Liver (tissue), 9 donors: Measurements from ENCODE around the gene CHRNA7. TPM values are rescaled to one million over a fixed set of nuclear protein-coding genes. Genes with fewer than 3 reads are reported as not detected.

ENCODE experiments used
- DNase-seq: peaks from one replicate; pipeline ENCODE4 v3.0.0-alpha.2; 2017; ENCODE audit warnings: low spot score
- H3K27ac ChIP-seq, 2 donors: one replicate each; pipeline ENCODE4 v1.7.0; 2013; ENCODE audit warnings: inconsistent platforms in 2 of 2, low read length in 2 of 2, control low read depth in 1 of 2, low read depth in 1 of 2, mild to moderate bottlenecking in 1 of 2
- H3K27me3 ChIP-seq, 4 donors: one replicate each; pipeline versions ENCODE4 v1.6.1 to v1.7.0; 2013; ENCODE audit warnings: low read length in 3 of 4, inconsistent platforms in 1 of 4, mild to moderate bottlenecking in 1 of 4, moderate library complexity in 1 of 4; ENCODE audit not compliant: control insufficient read depth in 4 of 4, insufficient read depth in 4 of 4
- H3K36me3 ChIP-seq, 4 donors: one replicate each; pipeline versions ENCODE4 v1.6.1 to v1.7.0; 2013; ENCODE audit warnings: low read length in 3 of 4, mild to moderate bottlenecking in 3 of 4, low read depth in 1 of 4, moderate library complexity in 1 of 4; ENCODE audit not compliant: control insufficient read depth in 4 of 4, insufficient read depth in 3 of 4
- H3K4me1 ChIP-seq, 4 donors: one replicate each; pipeline versions ENCODE4 v1.6.1 to v1.7.0; 2013; ENCODE audit warnings: low read length in 3 of 4, mild to moderate bottlenecking in 3 of 4, moderate library complexity in 1 of 4; ENCODE audit not compliant: control insufficient read depth in 4 of 4, insufficient read depth in 4 of 4
- H3K4me3 ChIP-seq, 3 donors: one replicate each; pipeline versions ENCODE4 v1.6.1 to v1.7.0; 2013; ENCODE audit warnings: low read length in 3 of 3, control low read depth in 1 of 3, low read depth in 1 of 3, mild to moderate bottlenecking in 1 of 3
- H3K9ac ChIP-seq, 2 donors: one replicate each; pipeline ENCODE4 v1.7.0; 2013; ENCODE audit warnings: low read length in 2 of 2, mild to moderate bottlenecking in 2 of 2, moderate library complexity in 2 of 2, control low read depth in 1 of 2, low read depth in 1 of 2
- H3K9me3 ChIP-seq, 4 donors: one replicate each; pipeline versions ENCODE4 v1.6.1 to v1.7.0; 2013; ENCODE audit warnings: low read length in 3 of 4; ENCODE audit not compliant: control insufficient read depth in 4 of 4
- ATF3 ChIP-seq: IDR thresholded peaks from 2 replicates; pipeline ENCODE4 v1.6.1; 2016; ENCODE audit warnings: antibody characterized with exemption
- EGR1 ChIP-seq, 2 donors: IDR thresholded peaks; 2 replicates each; pipeline ENCODE4 v1.6.1; 2016 to 2018; ENCODE audit warnings: antibody characterized with exemption in 2 of 2, low read depth in 2 of 2
- FOXA1 ChIP-seq: IDR thresholded peaks from 2 replicates; pipeline ENCODE4 v1.6.1; 2016; ENCODE audit warnings: antibody characterized with exemption
- FOXA2 ChIP-seq: IDR thresholded peaks from 2 replicates; pipeline ENCODE4 v1.6.1; 2016; ENCODE audit warnings: antibody characterized with exemption
- GABPA ChIP-seq, 2 donors: IDR thresholded peaks in 1 of 2; conservative IDR thresholded peaks in 1 of 2; 2 replicates each; pipeline ENCODE4 v1.6.1; 2016; ENCODE audit warnings: antibody characterized with exemption in 2 of 2, mild to moderate bottlenecking in 1 of 2, moderate library complexity in 1 of 2
- HNF4A ChIP-seq, 2 donors: conservative IDR thresholded peaks; 2 replicates each; pipeline ENCODE4 v1.6.1; 2016; ENCODE audit warnings: antibody characterized with exemption in 2 of 2, mild to moderate bottlenecking in 2 of 2
- HNF4G ChIP-seq: IDR thresholded peaks from 2 replicates; pipeline ENCODE4 v1.6.1; 2016; ENCODE audit warnings: antibody characterized with exemption
- JUND ChIP-seq, 2 donors: IDR thresholded peaks; 2 replicates each; pipeline ENCODE4 v1.6.1; 2016; ENCODE audit warnings: antibody characterized with exemption in 2 of 2
- MAX ChIP-seq: IDR thresholded peaks from 2 replicates; pipeline ENCODE4 v1.6.1; 2016; ENCODE audit warnings: antibody characterized with exemption
- NR2F2 ChIP-seq: IDR thresholded peaks from 2 replicates; pipeline ENCODE4 v1.6.1; 2016; ENCODE audit warnings: antibody characterized with exemption
- RAD21 ChIP-seq, 2 donors: IDR thresholded peaks; 2 replicates each; pipeline ENCODE4 v1.6.1; 2016; ENCODE audit warnings: antibody characterized with exemption in 2 of 2, mild to moderate bottlenecking in 2 of 2
- RXRA ChIP-seq, 2 donors: IDR thresholded peaks; 2 replicates each; pipeline ENCODE4 v1.6.1; 2017 to 2018; ENCODE audit warnings: antibody characterized with exemption in 2 of 2, mild to moderate bottlenecking in 1 of 2
- SP1 ChIP-seq: IDR thresholded peaks from 2 replicates; pipeline ENCODE4 v1.6.1; 2018; ENCODE audit warnings: antibody characterized with exemption, mild to moderate bottlenecking
- TAF1 ChIP-seq: conservative IDR thresholded peaks from 2 replicates; pipeline ENCODE4 v1.6.1; 2016; ENCODE audit warnings: antibody characterized with exemption, mild to moderate bottlenecking
- YY1 ChIP-seq: IDR thresholded peaks from 2 replicates; pipeline ENCODE4 v1.6.1; 2016; ENCODE audit warnings: antibody characterized with exemption, mild to moderate bottlenecking
- WGBS: extraction: QIAGEN DNeasy Blood & Tissue Kit; methylation state at CpG from one replicate; pipeline ENCODE4 v1.1.7; 2013; 5-methylcytosine and 5-hydroxymethylcytosine counted together
- polyA plus RNA-seq, 2 donors: library from polyadenylated mRNA; stranded (reverse) in 1 of 2; unstranded in 1 of 2; fragments of 200-250 nt in 1 of 2; fragments of >200 nt in 1 of 2; fragmentation: Nextera tagmentation in 1 of 2; extraction: Ambion mirVana in 1 of 2; gene quantifications; one replicate each; pipeline versions ENCODE4 v1.2.1 to v1.2.3, GENCODE V29; 2013 to 2015
- total RNA-seq, 2 donors: library from RNA; depleted of rRNA; stranded (reverse); fragments of >200 nt; gene quantifications; one replicate each; pipeline ENCODE4 v1.2.3, GENCODE V29; 2014
- TF ChIP-seq, protein P1 (sequence below): fragments of 150-350 bp; IDR thresholded peaks from 2 replicates; pipeline ENCODE4 v1.5.1; 2017; ENCODE audit warnings: improper control_type of control experiment, low read depth, low read length; ENCODE audit not compliant: missing input control
- TF ChIP-seq, protein P2 (sequence below): IDR thresholded peaks from 2 replicates; pipeline ENCODE4 v1.6.1; 2016; ENCODE audit warnings: antibody characterized with exemption, mild to moderate bottlenecking
- TF ChIP-seq, protein P3 (sequence below): IDR thresholded peaks from 2 replicates; pipeline ENCODE4 v1.6.1; 2016; ENCODE audit warnings: antibody characterized with exemption
- donor health status: healthy.
- donor health status: healthy.
- donor health status: healthy.
- donor health status: healthy.
- donor health status: healthy.

CHRNA7 gene
- total and polyA plus RNA-seq, 4 donors = 0.06 to 0.21 (median 0.08) TPM; not detected in 1

- DNase-seq = no peak
Observed at GRCh38 chr15:32122013-32122412, 91.7 kb downstream of the CHRNA7 start.

More at GRCh38 chr15:32122013-32122412, 91.7 kb downstream of the CHRNA7 start:
- Histone ChIP-seq H3K4me1 (no peaks in the 10 kb centered on the region), H3K9me3 (no peaks in the 10 kb centered on the region), H3K4me3 (no peak overlapping the region), H3K9ac (no peak overlapping the region), H3K36me3 (no peaks in the 10 kb centered on the region), H3K27ac (no peak overlapping the region), H3K27me3 (peaks cover 0 to 2% (median 0%) of the 10 kb centered on the region in 4 donors)
- WGBS = 65% methylated on average over 4 of the region's 4 CpGs
- no peak for TF ChIP-seq MAX
- no peak for TF ChIP-seq RXRA (IDR thresholded peaks at IDR 0.05)
- TF ChIP-seq EGR1 (IDR thresholded peaks at IDR 0.05; ENCODE audit: low read depth in 2 of 2) = no peak
- TF ChIP-seq JUND (IDR thresholded peaks at IDR 0.05) = no peak
- TF ChIP-seq FOXA2 = no peak
- no peak for TF ChIP-seq TAF1
- no peak for TF ChIP-seq NR2F2
- TF ChIP-seq HNF4G = no peak
- TF ChIP-seq YY1 = no peak
- TF ChIP-seq FOXA1 = no peak
- TF ChIP-seq, protein P1, sequence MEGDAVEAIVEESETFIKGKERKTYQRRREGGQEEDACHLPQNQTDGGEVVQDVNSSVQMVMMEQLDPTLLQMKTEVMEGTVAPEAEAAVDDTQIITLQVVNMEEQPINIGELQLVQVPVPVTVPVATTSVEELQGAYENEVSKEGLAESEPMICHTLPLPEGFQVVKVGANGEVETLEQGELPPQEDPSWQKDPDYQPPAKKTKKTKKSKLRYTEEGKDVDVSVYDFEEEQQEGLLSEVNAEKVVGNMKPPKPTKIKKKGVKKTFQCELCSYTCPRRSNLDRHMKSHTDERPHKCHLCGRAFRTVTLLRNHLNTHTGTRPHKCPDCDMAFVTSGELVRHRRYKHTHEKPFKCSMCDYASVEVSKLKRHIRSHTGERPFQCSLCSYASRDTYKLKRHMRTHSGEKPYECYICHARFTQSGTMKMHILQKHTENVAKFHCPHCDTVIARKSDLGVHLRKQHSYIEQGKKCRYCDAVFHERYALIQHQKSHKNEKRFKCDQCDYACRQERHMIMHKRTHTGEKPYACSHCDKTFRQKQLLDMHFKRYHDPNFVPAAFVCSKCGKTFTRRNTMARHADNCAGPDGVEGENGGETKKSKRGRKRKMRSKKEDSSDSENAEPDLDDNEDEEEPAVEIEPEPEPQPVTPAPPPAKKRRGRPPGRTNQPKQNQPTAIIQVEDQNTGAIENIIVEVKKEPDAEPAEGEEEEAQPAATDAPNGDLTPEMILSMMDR = no peak
- TF ChIP-seq ATF3 = no peak
- TF ChIP-seq, protein P2, sequence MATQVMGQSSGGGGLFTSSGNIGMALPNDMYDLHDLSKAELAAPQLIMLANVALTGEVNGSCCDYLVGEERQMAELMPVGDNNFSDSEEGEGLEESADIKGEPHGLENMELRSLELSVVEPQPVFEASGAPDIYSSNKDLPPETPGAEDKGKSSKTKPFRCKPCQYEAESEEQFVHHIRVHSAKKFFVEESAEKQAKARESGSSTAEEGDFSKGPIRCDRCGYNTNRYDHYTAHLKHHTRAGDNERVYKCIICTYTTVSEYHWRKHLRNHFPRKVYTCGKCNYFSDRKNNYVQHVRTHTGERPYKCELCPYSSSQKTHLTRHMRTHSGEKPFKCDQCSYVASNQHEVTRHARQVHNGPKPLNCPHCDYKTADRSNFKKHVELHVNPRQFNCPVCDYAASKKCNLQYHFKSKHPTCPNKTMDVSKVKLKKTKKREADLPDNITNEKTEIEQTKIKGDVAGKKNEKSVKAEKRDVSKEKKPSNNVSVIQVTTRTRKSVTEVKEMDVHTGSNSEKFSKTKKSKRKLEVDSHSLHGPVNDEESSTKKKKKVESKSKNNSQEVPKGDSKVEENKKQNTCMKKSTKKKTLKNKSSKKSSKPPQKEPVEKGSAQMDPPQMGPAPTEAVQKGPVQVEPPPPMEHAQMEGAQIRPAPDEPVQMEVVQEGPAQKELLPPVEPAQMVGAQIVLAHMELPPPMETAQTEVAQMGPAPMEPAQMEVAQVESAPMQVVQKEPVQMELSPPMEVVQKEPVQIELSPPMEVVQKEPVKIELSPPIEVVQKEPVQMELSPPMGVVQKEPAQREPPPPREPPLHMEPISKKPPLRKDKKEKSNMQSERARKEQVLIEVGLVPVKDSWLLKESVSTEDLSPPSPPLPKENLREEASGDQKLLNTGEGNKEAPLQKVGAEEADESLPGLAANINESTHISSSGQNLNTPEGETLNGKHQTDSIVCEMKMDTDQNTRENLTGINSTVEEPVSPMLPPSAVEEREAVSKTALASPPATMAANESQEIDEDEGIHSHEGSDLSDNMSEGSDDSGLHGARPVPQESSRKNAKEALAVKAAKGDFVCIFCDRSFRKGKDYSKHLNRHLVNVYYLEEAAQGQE = no peak
- no peak for TF ChIP-seq SP1
- TF ChIP-seq GABPA (IDR thresholded peaks at IDR 0.05 in 1 of 2, conservative IDR thresholded peaks at IDR 0.05 in 1 of 2) = no peak
- TF ChIP-seq, protein P3, sequence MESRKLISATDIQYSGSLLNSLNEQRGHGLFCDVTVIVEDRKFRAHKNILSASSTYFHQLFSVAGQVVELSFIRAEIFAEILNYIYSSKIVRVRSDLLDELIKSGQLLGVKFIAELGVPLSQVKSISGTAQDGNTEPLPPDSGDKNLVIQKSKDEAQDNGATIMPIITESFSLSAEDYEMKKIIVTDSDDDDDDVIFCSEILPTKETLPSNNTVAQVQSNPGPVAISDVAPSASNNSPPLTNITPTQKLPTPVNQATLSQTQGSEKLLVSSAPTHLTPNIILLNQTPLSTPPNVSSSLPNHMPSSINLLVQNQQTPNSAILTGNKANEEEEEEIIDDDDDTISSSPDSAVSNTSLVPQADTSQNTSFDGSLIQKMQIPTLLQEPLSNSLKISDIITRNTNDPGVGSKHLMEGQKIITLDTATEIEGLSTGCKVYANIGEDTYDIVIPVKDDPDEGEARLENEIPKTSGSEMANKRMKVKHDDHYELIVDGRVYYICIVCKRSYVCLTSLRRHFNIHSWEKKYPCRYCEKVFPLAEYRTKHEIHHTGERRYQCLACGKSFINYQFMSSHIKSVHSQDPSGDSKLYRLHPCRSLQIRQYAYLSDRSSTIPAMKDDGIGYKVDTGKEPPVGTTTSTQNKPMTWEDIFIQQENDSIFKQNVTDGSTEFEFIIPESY = no peak
- TF ChIP-seq RAD21 (IDR thresholded peaks at IDR 0.05) = no peak
- no peak for TF ChIP-seq HNF4A (conservative IDR thresholded peaks at IDR 0.05)
